Sigmoid colon (tissue), 7 donors: Measurements from ENCODE around the gene BOD1L2. TPM values are rescaled to one million over a fixed set of nuclear protein-coding genes. Genes with fewer than 3 reads are reported as not detected.

ENCODE experiments used
- DNase-seq: peaks from one replicate; pipeline ENCODE4 v3.0.0-alpha.2; 2019
- H3K27ac ChIP-seq, 4 donors: fragments of 200-600 bp; sonication (generic); one replicate each; pipeline ENCODE4 v1.5.1; 2016 to 2019; ENCODE audit warnings: mild to moderate bottlenecking in 1 of 4
- H3K27me3 ChIP-seq, 3 donors: fragments of 200-600 bp; sonication (generic); one replicate each; pipeline ENCODE4 v1.5.1; 2019; ENCODE audit warnings: mild to moderate bottlenecking in 1 of 3
- H3K36me3 ChIP-seq, 4 donors: fragments of 200-600 bp; sonication (generic); one replicate each; pipeline ENCODE4 v1.5.1; 2016 to 2019
- H3K4me1 ChIP-seq, 4 donors: fragments of 200-600 bp; sonication (generic); one replicate each; pipeline ENCODE4 v1.5.1; 2017 to 2019
- H3K4me3 ChIP-seq, 4 donors: fragments of 200-600 bp; sonication (generic); one replicate each; pipeline ENCODE4 v1.5.1; 2017 to 2019; ENCODE audit warnings: mild to moderate bottlenecking in 2 of 4, moderate library complexity in 1 of 4
- H3K9me3 ChIP-seq, 4 donors: fragments of 200-600 bp in 3 of 4; sonication (generic) in 3 of 4; one replicate each; pipeline versions ENCODE4 v1.5.1 to v1.6.1; 2013 to 2019
- CTCF ChIP-seq, 4 experiments: fragments of 450-650 bp in 3 of 4; fragments of 200-600 bp in 1 of 4; IDR thresholded peaks; one replicate each; pipeline ENCODE4 v1.5.1; 2016 to 2019; ENCODE audit warnings: antibody characterized with exemption in 4 of 4, mild to moderate bottlenecking in 3 of 4, moderate library complexity in 2 of 4
- EP300 ChIP-seq, 4 donors: sonication (generic); formaldehyde crosslinking; IDR thresholded peaks; one replicate each; pipeline ENCODE4 v1.6.1; 2017; ENCODE audit warnings: antibody characterized with exemption in 4 of 4
- POLR2A ChIP-seq, 2 donors: fragments of 450-650 bp; IDR thresholded peaks; one replicate each; pipeline ENCODE4 v1.6.1; 2016; ENCODE audit warnings: antibody characterized with exemption in 2 of 2, mild to moderate bottlenecking in 2 of 2, moderate library complexity in 2 of 2
- POLR2AphosphoS5 ChIP-seq, 4 donors: sonication (generic); formaldehyde crosslinking; IDR thresholded peaks; one replicate each; pipeline ENCODE4 v1.6.1; 2017; ENCODE audit warnings: antibody characterized with exemption in 4 of 4
- WGBS, 2 donors: extraction: QIAGEN DNeasy Blood & Tissue Kit; methylation state at CpG; one replicate each; pipeline ENCODE4 v1.1.7; 2013; 5-methylcytosine and 5-hydroxymethylcytosine counted together
- intact Hi-C: fragments of 100-400 bp; cut with DNase I; formaldehyde crosslinking; loops from one replicate; pipeline ENCODE4 v1.15.1; 2023
- polyA plus RNA-seq, 3 donors: library from polyadenylated mRNA; stranded (reverse); fragments of 200-250 nt; gene quantifications; one replicate each; pipeline ENCODE4 v1.2.3, GENCODE V29; 2013
- total RNA-seq, 4 donors: library from RNA; depleted of rRNA; stranded (reverse); fragments of >200 nt; gene quantifications; one replicate each; pipeline ENCODE4 v1.1.0, GENCODE V29; 2016
- donor health status: healthy with polysubstance abuse.
- donor health status: Bipolar disorder and iron deficiency.
- donor health status: healthy.

Gene BOD1L2
- total and polyA plus RNA-seq, 7 donors = not detected

- no peaks in the 10 kb centered on the region for H3K4me1 ChIP-seq
- TF ChIP-seq CTCF (IDR thresholded peaks at IDR 0.05) (no peak), POLR2AphosphoS5 (IDR thresholded peaks at IDR 0.05) (no peak), EP300 (IDR thresholded peaks at IDR 0.05) (no peak), POLR2A (IDR thresholded peaks at IDR 0.05) (no peak)
- H3K36me3 ChIP-seq = no peaks in the 10 kb centered on the region
- H3K27ac ChIP-seq = no peak overlapping the region
- no peaks in the 10 kb centered on the region for H3K9me3 ChIP-seq
- WGBS, 2 donors = 68 to 78% methylated on average over 3 of the region's 3 CpGs
- no peaks in the 10 kb centered on the region for H3K27me3 ChIP-seq
- H3K4me3 ChIP-seq = no peak overlapping the region
- intact Hi-C loops = no loop called here
- no peak for DNase-seq
These were observed 47.7 kb downstream of the BOD1L2 start for GRCh38 chr18:57194622-57195021.

- intact Hi-C loops = no loop called here
- whole genome bisulfite sequencing, 2 donors = 81 to 84% methylated on average over 1 of the region's 1 CpG
- Histone ChIP-seq H3K27ac (no peak overlapping the region), H3K4me3 (no peak overlapping the region), H3K9me3 (no peaks in the 10 kb centered on the region), H3K4me1 (no peaks in the 10 kb centered on the region), H3K27me3 (no peaks in the 10 kb centered on the region), H3K36me3 (no peaks in the 10 kb centered on the region)
- DNase-seq = no peak
- no peak for TF ChIP-seq POLR2A (IDR thresholded peaks at IDR 0.05)
- no peak for TF ChIP-seq EP300 (IDR thresholded peaks at IDR 0.05)
- no peak for TF ChIP-seq CTCF (IDR thresholded peaks at IDR 0.05)
- TF ChIP-seq POLR2AphosphoS5 (IDR thresholded peaks at IDR 0.05) = no peak
These were observed 48.5 kb downstream of the BOD1L2 start for GRCh38 chr18:57195341-57195740.

- DNase-seq = no peak
- intact Hi-C loops = no loop called here
- H3K36me3 ChIP-seq = no peaks in the 10 kb centered on the region
- H3K4me1 ChIP-seq = no peaks in the 10 kb centered on the region
- no peaks in the 10 kb centered on the region for H3K27me3 ChIP-seq
- no peak overlapping the region for H3K4me3 ChIP-seq
- no peak overlapping the region for H3K27ac ChIP-seq
- 45 to 50% methylated on average over 1 of the region's 1 CpG for WGBS, 2 donors
- TF ChIP-seq POLR2A (IDR thresholded peaks at IDR 0.05) (no peak), POLR2AphosphoS5 (IDR thresholded peaks at IDR 0.05) (no peak), CTCF (IDR thresholded peaks at IDR 0.05) (no peak), EP300 (IDR thresholded peaks at IDR 0.05) (no peak)
- H3K9me3 ChIP-seq = no peaks in the 10 kb centered on the region
These were observed 50.4 kb downstream of the BOD1L2 start for GRCh38 chr18:57197261-57197660.

- Histone ChIP-seq H3K27ac (no peak overlapping the region), H3K4me1 (no peaks in the 10 kb centered on the region), H3K9me3 (no peaks in the 10 kb centered on the region), H3K4me3 (no peak overlapping the region), H3K27me3 (no peaks in the 10 kb centered on the region), H3K36me3 (no peaks in the 10 kb centered on the region)
- TF ChIP-seq CTCF (IDR thresholded peaks at IDR 0.05) (no peak), POLR2A (IDR thresholded peaks at IDR 0.05) (no peak), POLR2AphosphoS5 (IDR thresholded peaks at IDR 0.05) (no peak), EP300 (IDR thresholded peaks at IDR 0.05) (no peak)
- intact Hi-C loops = no loop called here
- DNase-seq = no peak
- WGBS, 2 donors = 70 to 74% methylated on average over 1 of the region's 1 CpG
These were observed 51.2 kb downstream of the BOD1L2 start for GRCh38 chr18:57198073-57198472.

Other genes starting within 250 kb of the BOD1L2 start
- gene ST8SIA3, start 205.5 kb downstream of the BOD1L2 start, total RNA-seq = under 1 TPM; 0.16 to 0.71 (median 0.41) TPM
- under 1 TPM in 1 of 3 donors, not detected in 2; 0.25 TPM for gene ST8SIA3, start 205.5 kb downstream of the BOD1L2 start, polyA plus RNA-seq